A204.1 (cell line): Measurements from ENCODE around the gene RAB4A.

ENCODE experiments used
- FAIRE-seq: peaks from 2 replicates; lab custom pipeline; 2012; peaks lifted over from hg19 to GRCh38; lab: Jason Lieb, UNC

The RAB4A gene

DNA sequence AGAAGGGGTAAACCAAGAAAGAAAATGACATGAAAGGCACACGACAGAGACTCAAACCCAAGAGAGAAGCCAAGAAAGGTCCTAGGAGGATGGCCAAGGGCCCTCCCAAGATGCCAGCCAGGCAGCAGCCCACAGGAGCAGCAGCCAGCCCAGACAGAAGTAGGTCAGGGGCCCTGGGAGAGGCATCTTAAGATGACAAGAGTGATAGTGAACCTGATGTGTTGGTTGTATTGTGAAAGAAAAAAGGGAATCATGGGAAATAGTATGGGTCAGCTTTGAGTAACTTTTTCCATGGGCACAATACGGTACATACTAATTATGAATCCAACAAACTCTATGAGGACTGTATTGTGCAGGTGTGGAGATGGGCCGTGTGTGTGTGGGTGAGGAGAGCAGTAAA is 68.6 kb downstream of the RAB4A start:
- FAIRE-seq, result no peak

DNA sequence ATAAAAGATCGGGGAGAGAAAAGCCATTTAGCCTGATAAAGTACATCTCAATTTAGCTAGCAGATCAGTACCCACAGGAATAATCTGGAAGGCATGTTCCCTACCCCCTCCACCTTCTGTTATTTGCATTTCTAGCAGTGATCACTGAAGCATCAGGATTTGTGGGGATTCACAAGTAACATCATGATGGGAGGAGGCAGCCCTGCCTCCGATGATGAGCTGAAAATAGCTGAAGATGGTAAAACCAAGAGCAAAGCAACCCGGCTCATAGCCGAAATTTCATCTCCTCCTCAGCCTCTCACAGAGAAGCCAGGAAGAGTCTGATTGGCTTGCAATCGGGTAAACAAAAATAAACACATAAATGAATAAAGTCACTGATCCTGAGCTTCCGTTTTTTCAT is 69.6 kb downstream of the RAB4A start:
- no peak for FAIRE-seq

DNA sequence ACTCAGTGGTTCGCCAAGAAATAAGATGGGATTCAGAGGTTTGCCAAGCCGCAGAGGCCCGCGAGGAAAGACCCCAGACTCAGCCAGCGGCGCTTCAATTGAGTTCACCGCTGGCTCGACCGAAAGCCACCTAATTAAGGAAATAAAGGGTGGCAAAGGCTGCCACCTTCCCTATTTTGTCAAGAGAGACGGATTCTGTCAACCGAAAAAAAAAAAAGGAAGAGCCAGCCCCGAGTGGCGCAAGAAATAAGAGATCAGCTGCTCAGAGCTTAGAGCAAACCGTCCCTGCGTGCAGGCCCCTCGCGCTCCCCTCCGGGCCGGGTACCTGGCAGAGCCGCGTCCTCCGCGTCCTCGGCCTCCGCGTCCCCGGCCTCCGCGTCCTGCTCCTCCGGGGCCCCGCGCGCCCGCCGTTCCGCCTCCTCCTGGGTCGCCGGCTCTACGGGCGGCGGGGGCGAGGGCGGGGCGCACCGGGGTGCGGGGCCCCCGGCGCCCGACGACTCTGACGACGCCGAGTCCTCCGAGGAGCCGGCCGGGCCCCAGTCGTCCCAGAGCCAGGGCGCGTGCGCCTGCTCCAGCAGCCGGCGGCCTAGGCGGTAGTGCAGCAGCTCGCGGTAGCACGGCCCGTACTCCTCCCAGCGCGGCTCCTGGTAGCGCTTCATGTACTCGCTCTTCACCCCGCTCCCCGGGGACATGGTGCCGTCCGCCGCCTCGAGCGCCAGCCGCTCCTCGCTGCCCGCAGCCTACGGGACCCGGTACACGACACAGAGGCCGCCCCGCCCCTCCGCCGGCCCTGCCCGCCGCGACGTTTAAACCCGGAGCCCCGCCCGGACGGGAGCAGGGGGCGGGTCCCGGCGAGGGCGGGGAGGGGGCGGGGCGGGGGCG is 71.1 kb downstream of the RAB4A start:
- FAIRE-seq, result no peak

DNA sequence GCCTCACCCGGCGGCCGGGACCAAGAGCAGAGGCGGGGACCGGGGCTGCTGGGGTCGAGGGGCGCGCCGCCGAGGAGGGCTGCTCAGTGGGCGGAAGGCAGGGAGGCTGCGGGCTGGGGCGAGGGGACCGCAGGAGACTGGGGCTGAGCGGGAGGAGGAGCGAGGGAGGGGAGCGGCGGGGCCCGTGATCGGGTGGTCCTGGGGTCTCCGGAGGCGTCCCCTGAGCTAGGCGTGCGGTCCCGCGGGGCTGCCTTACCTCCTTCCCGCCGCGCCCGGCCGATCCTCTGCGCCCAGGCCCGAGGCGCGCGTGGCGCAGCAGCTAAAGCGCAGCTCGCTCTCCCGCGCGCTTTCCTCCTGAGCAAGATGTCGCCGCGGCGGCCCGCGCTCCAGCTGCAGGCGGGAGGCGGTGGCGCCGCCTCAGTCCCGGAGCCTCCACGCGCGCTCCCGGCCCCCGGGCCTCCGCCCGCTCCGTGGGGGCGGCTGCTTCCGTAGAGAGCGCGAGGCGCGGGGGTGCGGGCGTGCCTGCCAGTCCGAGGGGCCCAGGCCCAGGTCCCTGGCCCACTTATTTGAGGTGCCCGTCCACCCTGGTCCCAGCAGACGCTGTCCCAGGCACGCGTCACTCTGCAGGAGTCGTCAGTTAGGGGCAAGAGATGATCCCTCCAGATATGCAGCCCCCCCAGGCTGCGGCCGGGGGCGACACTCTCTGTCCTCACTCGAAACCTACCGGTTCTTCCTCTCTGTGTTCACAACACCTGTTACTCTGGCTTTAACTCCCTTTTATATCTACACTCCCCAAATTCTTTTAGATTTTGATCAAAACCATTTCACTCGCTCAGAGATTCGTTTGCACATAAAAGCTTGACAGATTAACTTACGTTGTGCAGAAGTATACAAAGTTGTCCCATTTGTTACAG is 72.0 kb downstream of the RAB4A start, which contains the start of gene CCSAP:
CCSAP (minus strand) TSS at position 392 of the 914 bp plus-strand sequence. CDS start 582 bp downstream, outside the sequence.
- FAIRE-seq, result no peak

DNA sequence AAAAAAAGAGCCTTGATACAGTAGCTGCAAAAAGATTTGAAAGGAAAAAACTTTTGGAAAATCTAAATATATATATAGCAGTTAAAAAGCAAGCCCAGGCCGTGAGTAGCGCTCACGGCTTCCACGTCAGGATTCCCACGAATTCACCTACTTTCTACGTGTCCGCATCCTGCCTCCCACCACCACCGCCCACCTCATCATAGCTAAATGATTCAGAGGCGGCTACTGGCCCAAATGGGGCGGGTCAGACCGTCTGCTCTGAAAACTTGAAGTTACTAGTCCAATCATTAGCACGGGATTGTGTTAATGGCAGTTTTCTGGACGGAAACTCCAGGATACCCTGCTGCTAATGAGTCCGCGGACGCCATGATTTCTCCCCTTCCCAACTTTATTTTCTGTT is 73.2 kb downstream of the RAB4A start:
- FAIRE-seq, result no peak

DNA sequence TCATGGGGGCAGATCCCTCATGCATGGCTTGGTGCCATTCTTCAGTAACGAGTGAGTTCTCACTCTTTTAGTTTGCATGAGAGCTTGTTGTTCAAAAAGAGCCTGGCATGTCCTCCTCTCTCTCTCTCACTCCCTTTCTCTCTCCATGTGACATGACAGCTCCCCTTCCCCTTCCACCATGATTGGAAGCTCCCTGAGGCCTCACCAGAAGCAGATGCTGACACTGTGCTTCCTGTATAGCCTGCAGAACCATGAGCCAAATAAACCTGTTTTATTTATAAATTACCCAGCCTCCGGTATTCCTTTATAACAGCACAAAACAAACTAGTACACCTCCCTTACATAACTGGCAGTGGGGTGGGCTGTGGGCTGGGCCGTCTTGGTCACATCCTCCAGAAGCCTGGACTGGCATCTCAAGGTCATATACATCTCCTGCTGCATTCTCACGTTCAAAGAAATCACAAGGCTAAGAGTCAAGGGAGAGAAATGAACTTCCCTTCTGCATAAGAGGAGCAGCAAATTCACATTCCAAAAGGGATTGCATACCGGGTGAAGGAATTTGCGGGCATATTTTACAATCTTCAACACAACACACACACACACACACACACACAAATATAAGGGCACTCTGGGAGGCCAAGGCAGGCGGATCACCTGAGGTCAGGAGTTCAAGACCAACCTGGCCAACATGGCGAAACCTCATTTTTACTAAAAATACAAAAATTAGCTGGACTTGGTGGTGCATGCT is 74.2 kb downstream of the RAB4A start:
- FAIRE-seq, result no peak

DNA sequence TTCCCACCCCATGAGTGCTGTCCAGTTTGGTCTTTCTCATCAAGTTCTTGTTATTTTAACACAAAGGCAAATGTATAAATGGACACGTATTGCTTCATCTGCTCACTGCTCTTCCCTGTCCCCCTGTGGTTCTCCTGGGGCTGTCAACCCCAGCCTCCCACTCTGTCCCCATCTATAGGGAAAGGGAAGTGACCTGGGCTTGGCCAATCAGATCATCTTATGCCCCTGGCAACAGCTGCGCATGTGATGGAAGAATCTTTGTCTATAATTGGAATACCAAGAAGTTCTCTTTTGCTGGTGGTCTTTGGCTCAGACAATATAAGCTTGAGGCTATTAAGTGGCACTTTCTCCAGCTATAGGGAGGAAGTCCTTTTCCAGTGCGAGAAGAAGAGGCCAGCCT is 76.6 kb downstream of the RAB4A start:
- no peak for FAIRE-seq

DNA sequence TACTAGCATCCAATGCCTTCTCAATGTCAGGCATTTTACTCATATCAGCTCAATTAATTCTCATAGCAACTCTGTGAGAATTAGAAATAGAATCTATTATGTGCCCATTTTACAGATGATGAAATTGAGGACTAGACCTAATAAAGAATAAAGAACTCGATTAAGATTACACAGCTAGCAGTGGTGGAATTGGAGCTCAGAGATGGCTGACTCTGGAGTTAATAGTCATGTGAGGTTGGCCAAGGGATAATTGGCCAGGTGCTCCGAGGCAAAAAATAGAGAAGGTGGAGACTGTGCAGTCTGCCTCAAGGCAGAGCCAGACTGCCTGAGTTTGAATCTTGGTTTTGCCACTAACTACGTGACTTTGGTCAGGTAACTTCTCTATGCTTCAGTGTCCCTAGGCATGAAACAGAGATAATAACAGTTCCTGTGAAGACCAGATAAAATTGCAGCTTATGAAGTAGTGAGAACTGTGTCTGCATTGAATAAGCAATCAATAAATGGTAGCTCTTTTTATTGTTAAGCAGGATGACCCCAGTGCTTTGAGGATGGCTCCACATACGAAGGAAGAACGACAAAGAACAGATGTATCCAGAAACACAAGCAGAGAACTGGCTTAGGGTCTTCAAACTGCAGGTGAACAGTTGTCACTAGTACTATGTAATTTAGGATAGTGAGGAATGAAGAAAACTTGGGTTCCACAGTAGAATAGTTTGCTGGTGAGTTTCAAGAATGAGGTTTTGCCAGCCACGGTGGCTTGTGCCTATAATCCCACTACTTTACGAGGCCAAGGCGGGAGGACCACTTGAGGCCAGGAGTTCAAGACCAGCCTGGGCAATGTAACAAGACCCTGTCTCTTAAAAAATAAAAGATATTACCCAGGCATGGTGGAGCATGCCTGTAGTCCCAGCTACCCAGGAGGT is 78.8 kb downstream of the RAB4A start:
- FAIRE-seq, result no peak

DNA sequence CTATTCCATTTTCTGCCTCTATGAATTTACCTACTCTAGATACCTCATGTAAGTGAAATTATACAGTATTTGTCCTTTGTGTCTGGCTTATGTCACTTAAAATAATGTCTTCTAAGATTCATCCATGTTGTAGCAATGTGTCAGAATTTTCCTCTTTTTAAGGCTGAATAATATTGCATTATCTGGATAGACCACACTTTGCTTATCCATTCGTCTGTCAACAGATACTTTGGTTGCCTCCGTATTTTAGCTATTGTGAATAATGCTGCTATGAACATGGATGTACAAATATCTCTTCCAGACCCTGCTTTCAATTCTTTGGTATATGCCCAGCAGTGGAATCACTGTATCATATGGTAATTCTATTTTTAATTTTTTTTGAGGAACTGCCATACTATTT is 82.1 kb downstream of the RAB4A start:
- FAIRE-seq, result no peak

DNA sequence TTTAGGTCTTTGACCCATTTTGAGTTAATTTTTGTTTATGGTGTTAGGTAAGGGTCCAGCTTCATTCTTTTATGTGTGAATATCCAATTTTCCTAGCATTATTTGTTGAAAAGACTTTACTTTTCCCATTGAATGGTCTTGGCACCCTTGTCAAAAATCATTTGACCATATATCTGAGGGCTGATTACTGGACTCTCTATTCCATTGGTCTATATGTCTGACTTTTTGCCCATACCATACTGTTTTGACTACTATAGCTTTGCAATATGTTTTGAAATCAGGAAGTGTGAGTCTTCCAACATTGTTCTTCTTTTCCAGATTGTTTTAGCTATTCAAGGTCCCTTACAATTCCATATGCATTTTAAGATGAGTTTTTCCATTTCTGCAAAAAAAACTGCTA is 83.3 kb downstream of the RAB4A start:
- FAIRE-seq, result no peak
